C4-2B (cell line): ENCODE measurements around the gene GBF1.

Source experiments
- CTCF ChIP-seq: fragments of 450-650 bp; conservative IDR thresholded peaks from 2 replicates; pipeline ENCODE4 v1.5.1; 2017; ENCODE audit warnings: mild to moderate bottlenecking
- ZFX ChIP-seq: fragments of 450-650 bp; IDR thresholded peaks from 2 replicates; pipeline ENCODE4 v1.6.1; 2017

GRCh38 chr10:102324061-102324460 is 78.7 kb downstream of the GBF1 start:
- TF ChIP-seq CTCF (no peak), ZFX (no peak)
